Measurements from ENCODE around the gene HNRNPL.
"Not testable (repeated sequence)": the region's sequence is repeated elsewhere in the genome, so short reads cannot be mapped to it uniquely, and the experiment has no call there.

DNA sequence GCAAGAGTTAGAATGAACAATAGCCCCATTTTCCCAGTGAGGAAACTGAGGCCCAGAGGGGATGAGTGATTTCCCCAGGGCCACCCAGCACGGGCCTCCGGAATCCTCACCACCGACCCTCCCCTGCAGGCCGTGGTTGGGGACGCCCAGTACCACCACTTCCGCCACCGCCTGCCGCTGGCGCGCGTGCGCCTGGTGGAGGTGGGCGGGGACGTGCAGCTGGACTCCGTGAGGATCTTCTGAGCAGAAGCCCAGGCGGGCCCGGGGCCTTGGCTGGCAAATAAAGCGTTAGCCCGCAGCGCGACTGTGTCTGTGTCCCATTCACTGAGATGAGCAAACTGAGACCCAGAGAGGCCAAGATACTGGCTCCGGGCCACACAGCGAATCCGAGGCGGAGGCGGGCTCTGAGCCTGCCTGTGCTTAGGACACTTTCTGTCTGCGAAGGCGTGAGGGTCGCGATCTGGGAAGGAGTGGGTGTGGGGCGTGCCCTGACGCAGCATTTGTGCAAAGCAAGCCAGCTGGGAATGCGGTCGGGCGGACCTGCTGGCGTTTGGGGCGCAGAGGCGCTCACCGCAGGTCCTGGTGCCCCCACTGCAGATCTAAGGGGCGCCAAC, 58.2 kb downstream of the HNRNPL start:
- TF ChIP-seq CTCF (conservative IDR thresholded peaks at IDR 0.05 in 1 of 2, IDR thresholded peaks at IDR 0.05 in 1 of 2; ENCODE audit: extremely low read depth in 1 of 2, insufficient read depth in 1 of 2, low read depth in 1 of 2, low read length in 2 of 2); EZH2 (IDR thresholded peaks at IDR 0.05; ENCODE audit: borderline replicate concordance, low read length): not testable (repeated sequence)

Data from mammary epithelial cell (primary cell).